GM13976 (cell line): Measurements from ENCODE around the gene RNF34.
A peak's percentile ranks its signal among the peaks of the same experiment; 100 is the strongest.

Experiments
- DNase-seq: peaks from one replicate; pipeline ENCODE4 v3.0.0; 2012; ENCODE audit warnings: low spot score
- CTCF ChIP-seq: IDR thresholded peaks from 2 replicates; pipeline ENCODE4 v1.5.1; 2012; ENCODE audit warnings: borderline replicate concordance, mild to moderate bottlenecking; ENCODE audit not compliant: insufficient read depth; ENCODE audit errors: extremely low read depth, missing control alignments, control extremely low read depth
- in situ Hi-C: fragments of 300-500 bp; cut with MboI; formaldehyde crosslinking; loops from one replicate; pipeline ENCODE4 v1.12.0; 2022; ENCODE audit warnings: low sequenced_read_pairs, mixed read lengths, inconsistent platforms; ENCODE audit not compliant: unreplicated experiment

Gene RNF34

GRCh38 chr12:121443193-121443870, 43.4 kb downstream of the RNF34 start:
- in situ Hi-C loops = loop anchor here (25.0 kb wide), 1 partner anchor 106 kb away; no protein-coding TSS in a partner anchor
- peak; percentile 93 for DNase-seq
- TF ChIP-seq CTCF = peak; percentile 84

- DNase-seq = no peak
- TF ChIP-seq CTCF = no peak
- in situ Hi-C loops = loop anchor here (25.0 kb wide), 1 partner anchor 107 kb away; no protein-coding TSS in a partner anchor
Measured at GRCh38 chr12:121443911-121444841, 44.3 kb downstream of the RNF34 start.

GRCh38 chr12:121444842-121445202, 44.9 kb downstream of the RNF34 start:
- in situ Hi-C loops = loop anchor here (25.0 kb wide), 1 partner anchor 108 kb away; no protein-coding TSS in a partner anchor
- no peak for DNase-seq
- no peak for TF ChIP-seq CTCF

- in situ Hi-C loops = loop anchor here (25.0 kb wide), 1 partner anchor 109 kb away; no protein-coding TSS in a partner anchor
- TF ChIP-seq CTCF = no peak
- DNase-seq = no peak
Measured at GRCh38 chr12:121446750-121447149, 46.8 kb downstream of the RNF34 start.

- no peak for DNase-seq
- no peak for TF ChIP-seq CTCF
- in situ Hi-C loops = loop anchor here (25.0 kb wide), 1 partner anchor 112 kb away; no protein-coding TSS in a partner anchor
Measured at GRCh38 chr12:121448771-121449315, 48.9 kb downstream of the RNF34 start.

- TF ChIP-seq CTCF = no peak
- in situ Hi-C loops = no loop called here
- DNase-seq = no peak
Measured at GRCh38 chr12:121451961-121452339, 52.0 kb downstream of the RNF34 start.
